Neural progenitor cell (in vitro differentiated cells): Measurements from ENCODE around the gene KCNMA1.

Source experiments
- CTCF ChIP-seq: fragments of 200-600 bp; sonication (generic); IDR thresholded peaks from 2 replicates; pipeline ENCODE4 v1.5.1; 2017; ENCODE audit warnings: antibody characterized with exemption, mild to moderate bottlenecking
- EZH2 ChIP-seq: fragments of 200-600 bp; sonication (generic); IDR thresholded peaks from 2 replicates; pipeline ENCODE4 v1.6.1; 2017; ENCODE audit warnings: antibody characterized with exemption, mild to moderate bottlenecking, moderate library complexity
- EZH2phosphoT487 ChIP-seq: fragments of 200-600 bp; sonication (generic); IDR thresholded peaks from 2 replicates; pipeline ENCODE4 v1.6.1; 2017; ENCODE audit warnings: antibody characterized with exemption

- no peak for TF ChIP-seq CTCF
- no peak for TF ChIP-seq EZH2
- TF ChIP-seq EZH2phosphoT487, result no peak
Observed at GRCh38 chr10:77390481-77390891, 247.1 kb downstream of the KCNMA1 start.
